NCI-H2227 (cell line): ENCODE results near the gene SPEM1.

Experiments used
- DNase-seq: peaks from one replicate; lab custom pipeline; 2025; ENCODE audit not compliant: unreplicated experiment; lab: John Stamatoyannopoulos, UW

Gene SPEM1

DNA sequence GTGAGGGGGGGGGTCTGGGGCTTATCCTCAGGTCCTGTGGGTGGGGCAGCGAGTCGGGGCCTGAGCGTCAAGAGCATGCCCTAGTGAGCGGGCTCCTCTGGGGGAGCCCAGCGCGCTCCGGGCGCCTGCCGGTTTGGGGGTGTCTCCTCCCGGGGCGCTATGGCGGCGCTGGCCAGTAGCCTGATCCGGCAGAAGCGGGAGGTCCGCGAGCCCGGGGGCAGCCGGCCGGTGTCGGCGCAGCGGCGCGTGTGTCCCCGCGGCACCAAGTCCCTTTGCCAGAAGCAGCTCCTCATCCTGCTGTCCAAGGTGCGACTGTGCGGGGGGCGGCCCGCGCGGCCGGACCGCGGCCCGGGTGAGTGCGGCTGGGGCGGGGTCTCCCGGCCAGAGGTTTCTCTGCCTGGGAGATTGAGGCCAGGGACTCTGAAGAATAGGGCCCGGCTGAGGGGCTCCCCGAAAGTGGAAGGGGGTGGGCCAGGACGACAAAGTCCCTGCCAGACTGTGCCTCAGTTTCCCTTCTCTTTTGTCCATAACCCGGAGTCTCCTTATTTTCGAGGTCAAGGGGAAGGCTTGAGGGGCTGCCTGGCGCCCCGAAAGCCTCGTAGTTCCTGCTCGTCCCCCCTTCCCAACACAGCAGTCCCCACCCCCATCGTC is 19.5 kb downstream of the SPEM1 start, which contains the start of gene FGF11:
Gene FGF11, plus strand, starts transcription at position 51 of the 651 bp plus-strand sequence. Its CDS starts 109 bp downstream, at position 160.
- no peak for DNase-seq

DNA sequence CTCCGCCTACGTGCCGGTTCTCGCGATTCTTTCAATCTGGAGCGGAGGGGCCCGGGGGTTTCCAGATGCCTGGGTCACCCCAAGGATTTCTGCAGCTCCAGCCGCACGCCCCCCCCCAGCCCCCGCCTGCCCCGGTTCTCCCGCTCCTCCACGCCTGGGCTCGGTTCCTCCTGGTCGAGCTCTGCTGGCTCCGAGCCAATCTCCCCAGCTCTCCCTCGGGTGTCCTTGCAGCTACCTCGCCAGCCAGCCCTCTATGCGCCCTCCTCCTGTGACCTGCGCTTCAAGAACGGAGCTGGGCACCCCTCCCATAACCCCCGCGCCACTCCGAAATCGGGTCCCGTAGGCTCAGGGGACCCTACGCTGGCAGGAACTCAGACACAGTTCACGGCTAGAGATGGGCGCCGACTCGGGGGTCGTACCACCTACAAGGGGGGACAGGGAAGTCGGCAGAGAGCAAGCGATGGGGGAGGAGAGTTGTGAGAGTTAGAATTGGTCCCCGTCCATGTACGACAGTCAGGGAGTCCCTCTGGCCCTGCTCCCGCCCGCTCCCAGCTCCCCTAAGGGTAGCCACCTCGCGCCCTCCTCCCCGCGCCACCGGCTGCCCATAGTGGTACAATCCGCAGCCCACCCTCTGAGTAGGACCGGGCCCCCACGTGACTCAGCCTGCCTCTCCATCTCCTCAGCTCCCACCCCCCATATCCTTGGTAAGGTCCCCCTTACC is 20.1 kb downstream of the SPEM1 start:
- DNase-seq = peak; percentile 70

DNA sequence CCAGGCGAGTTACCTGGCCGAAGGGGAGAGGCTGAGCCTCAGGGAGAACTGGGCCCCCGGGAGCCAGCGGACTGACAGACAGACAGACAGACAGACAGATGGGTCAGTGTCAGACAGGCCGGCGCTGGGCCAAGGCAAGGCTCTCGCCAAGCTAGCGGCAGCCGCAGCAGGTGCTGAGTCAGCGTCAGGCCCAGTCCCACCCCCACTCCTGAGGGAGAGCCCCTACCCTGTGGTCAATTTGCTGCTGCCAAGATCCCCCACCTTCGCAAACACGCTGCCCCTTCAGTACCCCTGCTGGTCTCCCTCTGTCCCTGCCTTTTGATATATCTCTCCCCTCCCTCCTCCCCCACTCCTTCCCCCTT is 20.7 kb downstream of the SPEM1 start:
- peak; percentile 65 for DNase-seq

DNA sequence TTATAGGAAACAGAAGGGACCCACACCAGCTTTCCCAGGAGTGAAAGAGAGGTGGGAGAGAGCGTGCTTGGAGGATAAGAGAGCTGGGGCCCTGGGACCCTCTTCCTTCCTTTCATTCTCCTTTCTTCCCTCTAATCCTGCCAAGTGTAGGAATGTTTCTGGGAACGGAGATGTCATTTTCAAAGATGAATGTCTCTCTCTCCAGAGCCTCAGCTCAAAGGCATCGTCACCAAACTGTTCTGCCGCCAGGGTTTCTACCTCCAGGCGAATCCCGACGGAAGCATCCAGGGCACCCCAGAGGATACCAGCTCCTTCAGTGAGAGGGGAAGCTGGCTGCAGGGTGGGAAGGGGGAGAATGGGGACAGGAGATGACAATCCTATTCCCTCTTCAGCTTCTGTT is 21.1 kb downstream of the SPEM1 start:
- DNase-seq = no peak

DNA sequence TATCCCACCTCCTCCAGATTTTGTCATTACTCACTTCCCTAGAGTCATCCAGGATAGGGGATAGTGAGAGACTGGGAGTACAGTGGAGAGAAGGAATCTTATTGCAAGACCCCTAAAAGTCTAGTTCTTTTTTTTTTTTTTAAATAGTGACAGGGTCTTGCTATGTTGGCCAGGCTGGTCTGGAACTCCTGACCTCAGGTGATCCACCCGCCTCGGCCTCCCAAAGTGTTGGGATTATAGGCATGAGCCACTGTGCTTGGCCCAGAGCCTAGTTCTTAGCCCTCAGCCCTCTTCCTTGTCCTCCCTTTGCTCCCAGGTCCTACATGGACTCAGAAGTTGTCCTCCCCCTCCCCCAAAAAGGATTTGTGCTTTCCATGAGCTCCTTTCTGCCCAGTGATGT is 22.0 kb downstream of the SPEM1 start:
- no peak for DNase-seq

DNA sequence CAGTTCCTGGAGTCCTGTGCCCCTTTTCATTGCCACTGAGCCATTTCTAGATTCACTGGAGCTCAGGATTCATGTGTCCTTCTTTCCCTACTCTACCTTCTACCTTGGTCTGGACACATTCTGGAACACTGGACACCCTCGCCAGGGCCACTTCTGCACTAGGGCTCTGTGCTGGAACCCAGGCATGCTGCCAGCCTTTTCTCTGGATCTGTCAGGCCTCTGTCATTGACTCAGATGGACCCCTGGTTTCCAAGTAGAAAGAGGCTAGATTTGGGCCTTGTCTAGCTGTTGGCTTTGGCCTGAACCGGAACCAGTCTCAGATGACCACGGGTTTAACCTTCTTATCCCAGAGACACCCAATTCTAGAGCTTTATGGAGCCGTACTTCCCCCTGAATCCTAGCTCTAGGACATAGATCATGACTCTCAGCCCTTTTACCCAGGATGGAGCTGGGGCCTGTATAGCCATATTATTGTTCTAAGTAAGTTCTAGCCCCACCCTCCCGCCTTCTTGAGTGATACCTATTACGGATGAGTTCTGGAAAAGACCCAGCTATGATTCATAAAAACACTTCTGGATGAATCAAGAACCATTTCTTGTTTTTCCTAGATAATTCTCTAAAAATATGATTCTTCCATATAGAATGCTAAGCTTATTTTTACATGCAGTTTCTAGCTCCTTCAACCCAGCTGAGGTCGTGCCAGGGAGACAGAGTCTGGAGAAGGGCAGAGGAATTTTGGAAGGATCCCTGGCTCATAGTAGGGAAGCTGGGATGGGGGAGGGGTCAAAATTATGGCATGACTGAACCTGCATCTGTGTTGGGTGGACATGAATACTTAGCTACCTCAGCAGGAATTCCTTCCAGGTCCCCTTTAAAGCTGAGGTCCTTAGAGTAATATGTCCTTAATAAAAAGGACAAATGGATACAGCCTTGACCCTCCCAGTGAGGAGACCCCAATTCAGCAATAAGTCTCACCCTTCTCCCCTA is 23.7 kb downstream of the SPEM1 start:
- no peak for DNase-seq

DNA sequence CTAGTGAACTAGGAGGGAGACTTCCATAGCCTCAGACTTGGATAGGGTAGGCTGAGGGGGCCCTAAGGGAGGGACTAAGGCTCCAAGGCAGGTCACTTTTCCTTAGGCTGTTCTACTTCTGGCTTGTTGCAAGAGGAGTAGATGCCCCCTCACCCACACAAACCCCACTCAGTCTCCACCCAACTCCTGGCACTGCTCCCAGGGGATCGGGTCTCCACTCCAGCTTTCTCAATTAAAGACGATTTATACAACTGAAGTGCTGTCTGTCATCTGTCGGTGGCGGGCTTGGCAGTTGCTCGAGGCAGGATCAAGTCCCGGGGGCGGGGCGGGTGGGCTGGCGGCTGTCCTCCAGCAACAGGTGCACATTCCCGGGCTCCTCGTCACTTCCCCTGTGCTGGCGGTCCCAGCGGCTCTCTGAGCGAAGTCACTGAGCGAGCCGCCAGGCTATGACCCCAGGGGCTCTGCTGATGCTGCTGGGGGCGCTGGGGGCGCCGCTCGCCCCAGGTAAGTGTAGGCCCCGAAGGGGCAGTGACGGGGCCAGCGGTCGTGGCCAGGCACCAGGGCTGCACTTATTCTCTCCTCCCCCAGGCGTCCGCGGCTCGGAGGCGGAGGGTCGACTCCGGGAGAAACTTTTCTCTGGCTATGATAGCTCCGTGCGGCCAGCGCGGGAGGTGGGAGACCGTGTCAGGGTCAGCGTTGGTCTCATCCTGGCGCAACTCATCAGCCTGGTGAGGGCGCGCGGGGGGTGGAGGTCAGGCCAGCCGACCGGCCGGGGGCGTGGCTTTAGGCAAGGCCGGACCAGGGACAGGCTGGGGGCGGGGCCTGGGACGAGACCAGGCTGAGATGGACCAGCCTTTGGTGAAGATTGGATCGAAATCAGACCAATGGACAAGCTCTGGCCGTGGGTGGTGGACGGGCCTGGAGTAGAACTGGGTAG is 24.8 kb downstream of the SPEM1 start, which contains the start of gene CHRNB1:
Gene CHRNB1, plus strand, starts transcription at position 380 of the 937 bp plus-strand sequence. Its CDS starts 67 bp downstream, at position 447.
- peak; percentile 64 for DNase-seq

DNA sequence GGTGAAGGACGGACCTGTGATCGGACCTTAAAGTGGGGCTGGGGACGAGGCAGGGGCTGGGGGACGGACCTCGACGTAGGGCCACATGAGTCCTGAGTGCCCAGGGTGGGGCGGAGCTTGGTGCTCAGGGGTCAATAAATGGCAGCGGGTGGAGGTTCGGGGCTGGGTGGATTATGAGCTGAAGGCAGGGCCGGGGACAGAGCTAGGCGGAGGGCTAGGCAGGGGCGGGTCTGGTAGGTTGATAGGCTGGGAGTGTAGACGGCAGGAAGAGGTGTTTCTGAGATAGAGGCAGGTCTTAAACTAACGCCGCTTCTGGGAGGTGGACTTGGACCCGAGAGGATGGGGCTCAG is 25.5 kb downstream of the SPEM1 start:
- peak; percentile 64 for DNase-seq

DNA sequence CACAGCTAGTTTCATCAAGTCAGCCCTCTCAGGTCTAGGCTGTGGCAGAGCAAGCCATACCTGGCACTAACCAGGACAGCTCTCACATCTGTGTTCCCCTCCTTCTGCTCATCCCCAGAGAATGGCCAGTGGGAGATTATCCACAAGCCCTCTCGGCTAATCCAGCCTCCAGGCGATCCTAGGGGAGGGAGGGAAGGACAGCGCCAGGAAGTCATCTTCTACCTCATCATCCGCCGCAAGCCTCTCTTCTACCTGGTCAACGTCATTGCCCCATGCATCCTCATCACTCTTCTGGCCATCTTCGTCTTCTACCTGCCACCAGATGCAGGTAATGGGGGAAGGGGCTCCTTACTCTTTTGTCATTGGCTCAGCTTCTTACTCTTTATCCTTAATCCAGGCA is 28.3 kb downstream of the SPEM1 start:
- no peak for DNase-seq

DNA sequence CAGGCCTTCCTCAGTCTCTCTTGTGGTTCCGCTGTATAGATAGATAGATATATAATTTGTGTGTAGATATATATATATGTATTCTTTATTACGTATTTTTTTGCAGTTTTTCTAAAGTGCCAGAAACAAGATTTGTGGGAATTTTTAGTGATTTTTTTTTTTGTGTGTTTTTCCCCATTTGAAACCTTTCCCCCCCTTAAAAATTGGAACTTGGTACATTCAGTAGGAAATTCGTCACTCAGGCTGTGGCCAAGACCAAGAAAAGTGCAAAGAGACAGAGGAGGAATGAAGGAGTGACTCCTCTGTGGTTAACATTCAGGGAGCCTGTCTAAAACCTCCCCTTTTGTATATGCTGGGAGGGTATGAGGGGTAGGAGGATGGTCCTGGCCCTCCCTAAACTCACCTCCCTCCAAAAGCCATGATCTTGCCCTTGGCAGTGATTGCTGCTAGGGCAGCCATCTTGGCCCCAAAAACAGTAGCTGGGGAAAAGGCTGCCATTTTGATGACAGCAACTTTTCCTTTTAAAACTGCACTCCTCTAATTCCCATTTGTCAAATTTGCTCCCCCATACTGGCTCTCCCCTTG is 39.9 kb downstream of the SPEM1 start:
- DNase-seq = no peak

DNA sequence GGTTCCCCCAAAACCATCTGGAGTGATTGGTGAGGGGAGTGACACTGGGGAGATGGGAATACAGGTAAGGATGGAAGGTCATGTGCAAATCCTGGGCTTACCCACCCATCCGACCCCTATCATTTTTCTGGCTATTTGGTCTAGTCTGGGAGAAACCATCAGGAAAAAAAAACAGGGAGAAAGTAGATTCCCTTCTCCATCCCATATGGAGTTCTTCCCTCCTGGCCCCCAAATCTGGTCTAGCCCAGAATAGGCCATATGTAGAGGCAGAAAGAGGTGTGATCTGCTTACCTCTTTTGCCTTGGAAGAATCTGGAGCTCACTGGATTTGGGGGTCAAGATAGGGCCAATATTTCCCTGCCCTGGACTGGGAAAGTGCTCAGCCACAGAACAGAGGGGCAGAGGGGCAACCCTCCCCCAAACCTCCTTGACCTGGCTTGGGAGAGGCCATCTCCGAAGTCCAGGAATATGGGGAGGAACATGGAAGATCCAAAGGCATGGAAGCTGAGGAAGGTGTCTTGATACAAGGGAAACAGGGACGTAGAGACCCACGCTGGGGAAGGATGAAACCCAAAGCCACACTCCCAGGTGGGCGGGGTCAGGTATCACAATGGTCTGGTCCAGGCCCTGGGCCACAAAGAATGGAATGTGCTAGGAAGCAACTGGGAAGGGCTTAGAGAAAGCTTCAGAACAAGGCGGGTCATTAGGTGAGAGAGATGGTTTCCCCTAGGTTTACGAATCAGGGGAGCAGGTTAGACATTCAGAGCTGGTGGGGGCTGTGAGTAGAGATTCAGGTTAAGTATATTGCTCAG is 40.9 kb downstream of the SPEM1 start:
- no peak for DNase-seq

DNA sequence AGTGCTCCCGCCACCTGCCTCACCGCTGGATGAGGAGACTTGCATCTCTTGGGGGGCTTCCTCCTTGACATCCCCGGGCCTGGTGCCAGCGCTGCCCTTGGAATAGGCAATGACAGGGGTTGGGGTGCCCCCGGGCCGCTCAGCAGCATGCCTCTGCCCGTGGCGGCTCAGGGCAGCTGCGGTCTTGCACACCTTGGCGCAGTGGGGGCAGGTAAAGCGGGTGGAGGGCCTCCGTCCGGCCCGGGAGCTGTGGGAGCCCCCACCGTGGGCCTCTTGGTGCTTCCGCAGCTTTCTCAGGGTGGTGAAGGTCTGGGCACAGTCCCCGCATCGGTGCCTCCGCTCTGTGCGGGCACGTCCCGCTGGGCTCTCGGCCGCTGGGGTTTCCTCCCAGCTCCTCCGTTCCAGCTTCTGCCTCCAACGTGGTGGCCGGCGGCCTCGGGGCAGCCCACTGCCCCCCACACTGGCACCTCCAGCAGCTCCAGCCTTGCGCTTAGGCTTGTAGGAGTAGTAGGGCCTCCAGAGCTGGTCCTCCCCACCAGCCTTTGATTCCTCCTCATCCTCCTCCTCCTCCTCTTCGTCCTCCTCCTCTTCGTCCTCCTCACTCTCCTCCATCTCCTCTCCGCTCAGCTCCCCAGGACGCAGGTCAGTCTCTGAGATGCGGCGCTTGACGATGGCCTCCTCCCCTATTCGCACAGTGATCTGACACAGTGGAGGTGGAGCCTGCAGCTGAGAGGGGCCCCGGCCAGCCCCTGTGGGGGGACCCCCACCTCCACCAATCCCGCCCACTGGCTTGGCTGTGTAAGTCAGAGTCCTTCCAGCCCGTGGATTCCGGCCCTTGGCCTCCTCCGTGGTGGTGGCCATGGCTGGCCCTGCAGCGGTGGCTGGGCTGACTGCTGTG is 42.6 kb downstream of the SPEM1 start:
- DNase-seq = no peak

DNA sequence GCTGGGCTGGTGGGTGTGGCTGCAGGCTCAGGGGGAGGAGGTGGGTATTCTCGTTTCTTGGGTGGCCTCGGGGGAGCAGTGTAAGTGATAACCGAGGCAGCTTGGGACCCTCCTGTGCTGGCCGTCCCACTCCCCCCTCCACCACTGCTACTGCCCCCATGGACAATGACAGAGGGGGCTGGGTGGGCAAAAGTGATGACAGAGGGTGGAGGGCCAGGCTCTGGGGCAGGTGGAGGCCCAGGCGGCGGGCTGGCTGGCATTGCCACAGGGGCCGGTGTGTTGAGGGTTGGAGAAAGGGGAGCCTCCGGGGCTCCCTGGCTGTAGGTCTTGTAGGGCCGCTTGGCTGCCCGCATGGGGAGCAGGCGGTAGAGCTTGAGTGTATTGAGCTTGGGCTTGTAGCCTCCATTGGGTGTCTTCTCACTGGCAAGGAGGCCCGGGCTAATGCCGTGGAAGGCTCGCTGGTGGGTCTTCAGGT is 43.3 kb downstream of the SPEM1 start:
- no peak for DNase-seq

DNA sequence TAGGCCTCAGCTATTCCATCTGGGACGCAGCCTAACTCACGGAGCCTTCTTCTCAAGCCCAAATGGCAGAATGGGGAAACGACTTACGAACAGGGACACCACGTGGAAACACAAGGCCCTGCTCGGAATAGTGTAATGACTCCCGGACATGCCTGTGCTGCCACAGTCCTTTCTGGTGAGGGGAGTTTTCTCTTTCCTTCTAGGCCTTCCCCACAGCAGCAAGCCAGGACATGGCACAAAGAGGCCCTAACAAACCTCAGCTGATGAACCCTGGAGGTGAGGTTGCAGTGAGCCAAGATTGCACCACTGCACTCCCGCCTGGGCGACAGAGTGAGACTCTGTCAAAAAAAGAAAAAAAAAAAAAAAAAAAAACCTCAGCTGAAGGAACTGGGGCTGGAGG is 44.0 kb downstream of the SPEM1 start:
- DNase-seq = no peak

DNA sequence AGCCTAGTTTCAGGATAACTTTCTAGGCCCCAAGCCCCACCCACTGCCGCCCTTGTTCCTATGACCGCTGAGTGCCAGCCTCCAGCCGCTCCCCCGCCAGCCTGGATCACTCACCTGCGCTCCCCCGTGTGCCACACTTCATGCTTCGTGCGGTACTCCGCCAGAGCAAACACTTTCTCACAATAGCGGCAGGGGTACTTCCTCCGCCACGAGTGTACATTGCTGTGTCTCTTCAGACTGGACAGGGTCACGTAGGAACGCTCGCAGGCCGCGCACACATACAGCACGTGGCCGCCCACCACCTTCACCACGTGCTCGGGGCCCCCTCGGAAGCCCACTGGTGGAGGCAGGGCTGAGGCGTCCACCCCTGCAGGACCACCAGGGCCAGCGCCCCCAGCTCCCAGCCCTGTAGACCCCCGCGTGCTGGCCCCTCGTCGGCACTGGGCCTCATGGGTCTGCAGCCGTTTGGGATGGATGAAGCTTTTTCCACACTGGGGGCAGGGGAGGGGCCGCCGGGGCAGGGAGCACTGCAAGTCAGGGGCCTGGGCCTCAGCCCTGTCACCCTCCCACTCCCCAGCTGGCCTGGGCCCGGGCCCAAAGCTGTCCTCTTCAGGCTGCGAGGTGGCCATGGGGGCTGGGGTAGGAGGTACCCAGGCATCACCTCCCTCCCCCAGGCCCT is 45.6 kb downstream of the SPEM1 start:
- no peak for DNase-seq

DNA sequence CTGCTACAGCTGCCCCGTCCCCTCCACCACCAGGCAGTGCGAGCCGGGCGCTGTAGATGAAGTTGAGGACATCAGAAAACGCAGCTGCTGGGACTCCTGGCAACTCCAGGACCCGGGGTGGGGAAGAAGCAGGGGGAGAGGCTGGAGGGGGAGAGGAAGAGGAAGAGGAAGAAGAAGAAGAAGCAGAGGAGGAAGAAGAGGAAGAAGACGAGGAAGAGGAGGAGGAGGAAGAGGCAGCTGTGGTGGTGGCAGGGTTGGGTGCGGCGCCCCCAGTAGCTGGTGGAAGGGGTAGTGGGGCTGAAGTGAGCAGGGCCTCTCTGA is 46.2 kb downstream of the SPEM1 start:
- DNase-seq = no peak

DNA sequence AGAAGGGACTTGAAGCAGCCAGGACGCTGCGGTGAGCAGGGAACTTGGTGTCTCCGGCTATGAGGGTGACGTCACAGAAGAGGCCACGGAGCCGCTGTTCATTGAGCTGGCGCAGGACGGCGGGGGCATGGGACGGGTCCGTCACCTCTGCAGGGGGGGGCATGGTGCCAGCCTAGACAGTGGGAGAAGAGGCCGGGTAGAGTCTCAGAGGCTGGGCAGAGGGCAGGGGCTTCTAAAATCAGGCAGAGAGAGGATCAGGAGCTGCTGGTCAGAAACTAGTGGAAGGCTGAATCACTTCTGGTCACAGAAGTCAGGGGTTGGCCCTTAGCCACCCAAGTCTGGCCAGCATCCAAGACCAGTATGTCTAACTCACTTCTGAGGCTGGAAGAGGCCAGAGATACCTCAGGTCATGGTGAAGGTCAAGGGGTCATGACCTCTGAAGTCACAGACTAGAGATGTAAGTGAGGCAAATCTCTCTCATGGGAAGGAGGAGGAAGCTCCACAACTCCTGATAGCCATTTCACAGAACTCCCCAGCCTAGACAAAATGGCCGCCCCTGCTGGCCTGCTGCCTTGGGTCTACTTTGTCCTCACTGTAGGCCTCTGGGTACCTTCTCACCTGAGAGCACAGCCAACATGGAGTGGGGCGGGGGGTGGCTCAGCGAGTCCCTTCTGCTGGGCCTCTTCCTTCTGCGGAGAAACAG is 46.7 kb downstream of the SPEM1 start:
- DNase-seq = no peak
